ENCODE data around the gene DSCAML1. TPM values are rescaled to one million over a fixed set of nuclear protein-coding genes. Genes with fewer than 3 reads are reported as not detected.

The DSCAML1 gene
- total RNA-seq, 6 experiments from 2014 or later, result not detected

- Mint-ChIP-seq H3K27me3 (ENCODE audit: insufficient read depth) (peaks cover 64% of the 10 kb centered on the region), H3K9me3 (no peaks in the 10 kb centered on the region), H3K36me3 (ENCODE audit: low read depth) (no peaks in the 10 kb centered on the region), H3K4me3 (no peak overlapping the region), H3K4me1 (ENCODE audit: low read depth) (peaks cover 5% of the 10 kb centered on the region; the same call in 1 of the 2 replicates), H3K27ac (no peak overlapping the region)
- DNase-seq, result no peak
- TF ChIP-seq, protein P1, sequence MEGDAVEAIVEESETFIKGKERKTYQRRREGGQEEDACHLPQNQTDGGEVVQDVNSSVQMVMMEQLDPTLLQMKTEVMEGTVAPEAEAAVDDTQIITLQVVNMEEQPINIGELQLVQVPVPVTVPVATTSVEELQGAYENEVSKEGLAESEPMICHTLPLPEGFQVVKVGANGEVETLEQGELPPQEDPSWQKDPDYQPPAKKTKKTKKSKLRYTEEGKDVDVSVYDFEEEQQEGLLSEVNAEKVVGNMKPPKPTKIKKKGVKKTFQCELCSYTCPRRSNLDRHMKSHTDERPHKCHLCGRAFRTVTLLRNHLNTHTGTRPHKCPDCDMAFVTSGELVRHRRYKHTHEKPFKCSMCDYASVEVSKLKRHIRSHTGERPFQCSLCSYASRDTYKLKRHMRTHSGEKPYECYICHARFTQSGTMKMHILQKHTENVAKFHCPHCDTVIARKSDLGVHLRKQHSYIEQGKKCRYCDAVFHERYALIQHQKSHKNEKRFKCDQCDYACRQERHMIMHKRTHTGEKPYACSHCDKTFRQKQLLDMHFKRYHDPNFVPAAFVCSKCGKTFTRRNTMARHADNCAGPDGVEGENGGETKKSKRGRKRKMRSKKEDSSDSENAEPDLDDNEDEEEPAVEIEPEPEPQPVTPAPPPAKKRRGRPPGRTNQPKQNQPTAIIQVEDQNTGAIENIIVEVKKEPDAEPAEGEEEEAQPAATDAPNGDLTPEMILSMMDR (IDR thresholded peaks at IDR 0.05), result no peak
These were observed 108.7 kb downstream of the DSCAML1 start for GRCh38 chr11:117688255-117688797.

DNA sequence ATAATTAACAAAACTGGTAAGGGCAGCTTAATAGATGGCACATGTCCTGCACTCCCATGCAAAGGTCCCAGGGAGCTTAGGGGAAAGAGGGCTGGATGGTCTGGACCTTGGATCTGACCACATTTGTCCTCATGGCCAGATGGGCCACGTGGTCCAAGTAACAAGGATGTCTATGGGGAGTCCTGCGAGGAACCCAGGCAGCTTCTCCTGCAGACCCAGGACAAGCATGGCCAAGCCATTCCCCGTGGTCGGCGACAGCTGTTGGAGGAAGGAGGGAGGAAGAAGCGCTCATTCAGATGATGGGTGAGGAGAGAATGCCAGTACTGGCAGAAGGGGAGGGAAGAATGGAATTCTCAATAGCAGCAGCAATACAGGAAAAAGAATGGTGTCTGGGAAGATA, 109.2 kb downstream of the DSCAML1 start:
- Mint-ChIP-seq H3K9me3 (no peaks in the 10 kb centered on the region), H3K4me3 (no peak overlapping the region), H3K27me3 (ENCODE audit: insufficient read depth) (peaks cover 61% of the 10 kb centered on the region), H3K36me3 (ENCODE audit: low read depth) (no peaks in the 10 kb centered on the region), H3K27ac (no peak overlapping the region), H3K4me1 (ENCODE audit: low read depth) (peaks cover 5% of the 10 kb centered on the region; the same call in 1 of the 2 replicates)
- TF ChIP-seq, protein P1 (IDR thresholded peaks at IDR 0.05), result no peak
- DNase-seq, result no peak

- TF ChIP-seq, protein P1 (IDR thresholded peaks at IDR 0.05), result no peak
- Mint-ChIP-seq H3K4me1 (ENCODE audit: low read depth) (peaks cover 5% of the 10 kb centered on the region; the same call in 1 of the 2 replicates), H3K36me3 (ENCODE audit: low read depth) (no peaks in the 10 kb centered on the region), H3K27me3 (ENCODE audit: insufficient read depth) (peaks cover 58% of the 10 kb centered on the region), H3K4me3 (no peak overlapping the region), H3K27ac (no peak overlapping the region), H3K9me3 (no peaks in the 10 kb centered on the region)
- DNase-seq, result no peak
These were observed 110.3 kb downstream of the DSCAML1 start for GRCh38 chr11:117686711-117687110.

DNA sequence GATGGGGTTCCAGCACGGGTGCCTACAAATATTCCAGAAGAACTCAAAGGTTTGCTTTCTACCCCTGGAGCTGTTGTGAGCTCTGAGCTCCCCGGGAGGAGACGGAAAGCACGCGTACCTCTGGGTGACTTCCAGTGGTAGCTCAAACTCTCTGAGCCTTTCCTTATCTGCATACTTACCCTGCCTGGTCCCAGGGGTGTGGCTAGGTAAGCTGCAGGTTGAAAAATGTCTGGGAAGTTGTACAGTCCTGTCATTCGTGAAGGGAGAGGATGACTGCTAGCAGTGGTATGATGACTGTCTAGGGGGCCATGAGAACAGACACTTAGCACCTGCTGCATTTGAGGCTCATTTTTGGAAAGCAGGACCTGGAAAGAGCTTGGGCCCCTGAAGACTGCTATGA, 111.5 kb downstream of the DSCAML1 start:
- Mint-ChIP-seq H3K36me3 (ENCODE audit: low read depth) (no peaks in the 10 kb centered on the region), H3K27me3 (ENCODE audit: insufficient read depth) (peaks cover 60% of the 10 kb centered on the region)

DNA sequence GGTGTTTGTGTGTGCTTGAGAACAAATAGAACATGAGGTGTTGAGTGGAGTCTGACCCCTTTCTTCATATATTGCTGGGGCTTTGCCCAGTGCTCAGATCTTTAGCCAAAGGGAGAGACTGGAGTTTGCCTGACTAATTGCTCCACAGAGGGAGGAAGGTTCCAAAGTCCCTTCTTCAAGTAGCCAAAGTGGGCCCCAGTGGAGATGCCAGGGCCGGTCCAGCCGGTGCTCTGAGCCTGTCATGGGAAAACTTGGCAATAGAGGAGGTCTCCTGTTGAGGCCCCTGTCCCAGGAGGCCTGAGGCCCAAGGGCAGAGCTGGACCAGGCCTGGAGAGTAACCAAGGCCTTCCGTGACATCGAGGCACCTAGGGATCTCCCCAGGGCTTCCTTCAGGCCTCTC, 112.3 kb downstream of the DSCAML1 start:
- H3K27me3 Mint-ChIP-seq (ENCODE audit: insufficient read depth), result peaks cover 63% of the 10 kb centered on the region
- H3K4me1 Mint-ChIP-seq (ENCODE audit: low read depth), result peaks cover 5% of the 10 kb centered on the region; the same call in 1 of the 2 replicates
- DNase-seq, result no peak
- H3K4me3 Mint-ChIP-seq, result no peak overlapping the region
- no peaks in the 10 kb centered on the region for H3K36me3 Mint-ChIP-seq (ENCODE audit: low read depth)
- H3K9me3 Mint-ChIP-seq, result no peaks in the 10 kb centered on the region
- TF ChIP-seq, protein P1 (IDR thresholded peaks at IDR 0.05), result no peak
- H3K27ac Mint-ChIP-seq, result no peak overlapping the region

More for the DNA sequence above, 111.5 kb downstream of the DSCAML1 start:
- TF ChIP-seq, protein P1 (IDR thresholded peaks at IDR 0.05), result no peak
- no peak for DNase-seq
- Mint-ChIP-seq H3K4me1 (ENCODE audit: low read depth) (peaks cover 5% of the 10 kb centered on the region; the same call in 1 of the 2 replicates), H3K27ac (no peak overlapping the region), H3K9me3 (no peaks in the 10 kb centered on the region), H3K4me3 (no peak overlapping the region)
